Ascending aorta (tissue), 2 donors: ENCODE data around the gene RCN1. TPM values are rescaled to one million over a fixed set of nuclear protein-coding genes. Genes with fewer than 3 reads are reported as not detected.

ENCODE experiments used
- DNase-seq, 2 donors: peaks; one replicate each; pipeline ENCODE4 v3.0.0-alpha.2; 2019; ENCODE audit warnings: low spot score in 2 of 2
- H3K27ac ChIP-seq, 2 donors: fragments of 200-600 bp; sonication (generic); one replicate each; pipeline ENCODE4 v1.5.1; 2016 to 2017; ENCODE audit warnings: mild to moderate bottlenecking in 1 of 2
- H3K27me3 ChIP-seq: fragments of 200-600 bp; sonication (generic); one replicate; pipeline ENCODE4 v1.5.1; 2017
- H3K36me3 ChIP-seq, 2 donors: fragments of 200-600 bp; sonication (generic); one replicate each; pipeline ENCODE4 v1.5.1; 2016
- H3K4me1 ChIP-seq, 2 donors: fragments of 200-600 bp; sonication (generic); one replicate each; pipeline ENCODE4 v1.5.1; 2016 to 2017; ENCODE audit warnings: mild to moderate bottlenecking in 1 of 2
- H3K4me3 ChIP-seq, 2 donors: fragments of 200-600 bp; sonication (generic); one replicate each; pipeline ENCODE4 v1.5.1; 2016 to 2017; ENCODE audit warnings: mild to moderate bottlenecking in 1 of 2
- H3K9me3 ChIP-seq, 2 donors: fragments of 200-600 bp; sonication (generic); one replicate each; pipeline ENCODE4 v1.5.1; 2016
- CTCF ChIP-seq, 3 experiments: fragments of 200-600 bp in 2 of 3; fragments of 450-650 bp in 1 of 3; sonication (generic) in 2 of 3; IDR thresholded peaks; one replicate each; pipeline ENCODE4 v1.5.1; 2016 to 2019; ENCODE audit warnings: antibody characterized with exemption in 3 of 3, mild to moderate bottlenecking in 1 of 3, moderate library complexity in 1 of 3
- intact Hi-C: fragments of 100-400 bp; cut with DNase I; formaldehyde crosslinking; loops from one replicate; pipeline ENCODE4 v1.15.1; 2023
- total RNA-seq: library from RNA; depleted of rRNA; stranded (reverse); fragments of >200 nt; gene quantifications from one replicate; pipeline ENCODE4 v1.1.0, GENCODE V29; 2016

Gene RCN1
- total RNA-seq, 1 donor from 2014 or later = 85.0 TPM

- no peak for TF ChIP-seq CTCF (IDR thresholded peaks at IDR 0.05)
- intact Hi-C loops = no loop called here
- Histone ChIP-seq H3K4me3 (no peak overlapping the region), H3K36me3 (no peaks in the 10 kb centered on the region), H3K27ac (no peak overlapping the region), H3K4me1 (no peaks in the 10 kb centered on the region), H3K9me3 (no peaks in the 10 kb centered on the region), H3K27me3 (no peaks in the 10 kb centered on the region)
- DNase-seq = no peak
These were observed 60.2 kb downstream of the RCN1 start for GRCh38 chr11:32151027-32151426.

- TF ChIP-seq CTCF (IDR thresholded peaks at IDR 0.05) = no peak
- Histone ChIP-seq H3K4me1 (no peaks in the 10 kb centered on the region), H3K27me3 (no peaks in the 10 kb centered on the region), H3K27ac (no peak overlapping the region), H3K36me3 (no peaks in the 10 kb centered on the region), H3K9me3 (no peaks in the 10 kb centered on the region), H3K4me3 (no peak overlapping the region)
- intact Hi-C loops = no loop called here
- no peak for DNase-seq
These were observed 61.3 kb downstream of the RCN1 start for GRCh38 chr11:32152216-32152615.

GRCh38 chr11:32152821-32153220 is 61.9 kb downstream of the RCN1 start:
- no peak for TF ChIP-seq CTCF (IDR thresholded peaks at IDR 0.05)
- no peaks in the 10 kb centered on the region for H3K36me3 ChIP-seq
- no peaks in the 10 kb centered on the region for H3K27me3 ChIP-seq
- H3K4me3 ChIP-seq = no peak overlapping the region
- H3K27ac ChIP-seq = no peak overlapping the region
- no peak for DNase-seq
- H3K4me1 ChIP-seq = no peaks in the 10 kb centered on the region
- intact Hi-C loops = no loop called here
- no peaks in the 10 kb centered on the region for H3K9me3 ChIP-seq

- no peaks in the 10 kb centered on the region for H3K27me3 ChIP-seq
- H3K36me3 ChIP-seq = no peaks in the 10 kb centered on the region
- TF ChIP-seq CTCF (IDR thresholded peaks at IDR 0.05) = no peak
- H3K4me3 ChIP-seq = no peak overlapping the region
- DNase-seq = no peak
- H3K9me3 ChIP-seq = no peaks in the 10 kb centered on the region
- intact Hi-C loops = no loop called here
- H3K4me1 ChIP-seq = no peaks in the 10 kb centered on the region
- H3K27ac ChIP-seq = no peak overlapping the region
These were observed 62.9 kb downstream of the RCN1 start for GRCh38 chr11:32153747-32154146.

- no peaks in the 10 kb centered on the region for H3K27me3 ChIP-seq
- H3K4me3 ChIP-seq = no peak overlapping the region
- intact Hi-C loops = no loop called here
- no peak for DNase-seq
- no peaks in the 10 kb centered on the region for H3K36me3 ChIP-seq
- H3K9me3 ChIP-seq = no peaks in the 10 kb centered on the region
- H3K27ac ChIP-seq = no peak overlapping the region
- H3K4me1 ChIP-seq = no peaks in the 10 kb centered on the region
- no peak for TF ChIP-seq CTCF (IDR thresholded peaks at IDR 0.05)
These were observed 63.4 kb downstream of the RCN1 start for GRCh38 chr11:32154275-32154674.
